ENCODE data around the gene ITIH1. TPM values are rescaled to one million over a fixed set of nuclear protein-coding genes. Genes with fewer than 3 reads are reported as not detected.

Gene ITIH1
- total RNA-seq, 1 experiment from 2014 or later = not detected

DNA sequence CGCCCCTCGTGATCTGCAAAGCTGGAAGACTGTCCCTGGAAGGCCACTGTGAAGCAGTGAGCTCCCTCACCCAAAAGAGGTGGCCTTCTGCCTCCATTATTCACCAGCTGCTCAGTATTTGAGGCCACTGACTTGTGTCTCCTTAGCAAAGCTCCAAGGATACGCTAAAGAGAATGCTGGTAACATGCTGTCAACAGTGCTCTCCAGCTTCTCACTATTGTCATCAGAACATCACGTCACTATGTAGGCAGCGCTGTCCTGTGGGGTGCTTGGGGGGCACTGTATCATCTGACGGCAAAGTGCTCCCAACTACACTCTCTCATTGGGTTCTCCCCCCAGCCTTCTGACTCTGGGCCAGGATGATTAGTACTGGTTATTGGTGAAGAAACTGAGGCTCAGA is 38.8 kb downstream of the ITIH1 start:
- no peak for ATAC-seq
- H3K27me3 ChIP-seq (ENCODE audit: low read length) = no peaks in the 10 kb centered on the region
- no peak overlapping the region for H3K9ac ChIP-seq (ENCODE audit: low read length)
- H3K27ac ChIP-seq (ENCODE audit: low read length) = no peak overlapping the region
- intact Hi-C loops (cut with micrococcal nuclease) = no loop called here
- no peaks in the 10 kb centered on the region for H3K9me3 ChIP-seq (ENCODE audit: low read length)
- no peaks in the 10 kb centered on the region for H3K9me2 ChIP-seq (replicated peaks; ENCODE audit: low read length)
- no peaks in the 10 kb centered on the region for H3K79me2 ChIP-seq (ENCODE audit: low read length)
- DNase-seq = no peak
- no peaks in the 10 kb centered on the region for H3K36me3 ChIP-seq (ENCODE audit: low read depth, low read length)
- no peak overlapping the region for H3K4me2 ChIP-seq (ENCODE audit: low read length)
- TF ChIP-seq, protein P1, sequence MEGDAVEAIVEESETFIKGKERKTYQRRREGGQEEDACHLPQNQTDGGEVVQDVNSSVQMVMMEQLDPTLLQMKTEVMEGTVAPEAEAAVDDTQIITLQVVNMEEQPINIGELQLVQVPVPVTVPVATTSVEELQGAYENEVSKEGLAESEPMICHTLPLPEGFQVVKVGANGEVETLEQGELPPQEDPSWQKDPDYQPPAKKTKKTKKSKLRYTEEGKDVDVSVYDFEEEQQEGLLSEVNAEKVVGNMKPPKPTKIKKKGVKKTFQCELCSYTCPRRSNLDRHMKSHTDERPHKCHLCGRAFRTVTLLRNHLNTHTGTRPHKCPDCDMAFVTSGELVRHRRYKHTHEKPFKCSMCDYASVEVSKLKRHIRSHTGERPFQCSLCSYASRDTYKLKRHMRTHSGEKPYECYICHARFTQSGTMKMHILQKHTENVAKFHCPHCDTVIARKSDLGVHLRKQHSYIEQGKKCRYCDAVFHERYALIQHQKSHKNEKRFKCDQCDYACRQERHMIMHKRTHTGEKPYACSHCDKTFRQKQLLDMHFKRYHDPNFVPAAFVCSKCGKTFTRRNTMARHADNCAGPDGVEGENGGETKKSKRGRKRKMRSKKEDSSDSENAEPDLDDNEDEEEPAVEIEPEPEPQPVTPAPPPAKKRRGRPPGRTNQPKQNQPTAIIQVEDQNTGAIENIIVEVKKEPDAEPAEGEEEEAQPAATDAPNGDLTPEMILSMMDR (conservative IDR thresholded peaks at IDR 0.05; ENCODE audit: low read depth, low read length) = no peak
- TF ChIP-seq EZH2 (IDR thresholded peaks at IDR 0.05; ENCODE audit: low read length, unreplicated experiment) = no peak
- TF ChIP-seq EZH2phosphoT487 (IDR thresholded peaks at IDR 0.05; ENCODE audit: borderline replicate concordance, low read length) = no peak
- CTCF ChIA-PET = no interaction called here
- H4K20me1 ChIP-seq (ENCODE audit: low read length) = no peaks in the 10 kb centered on the region
- H3K4me3 ChIP-seq (ENCODE audit: low read length) = no peak overlapping the region
- POLR2A ChIA-PET (ENCODE audit: unreplicated experiment) = no interaction called here
- no peak overlapping the region for H2AFZ ChIP-seq (ENCODE audit: low read length)
- no TSS peak for BruUV-seq (replicated peaks)
- no peaks in the 10 kb centered on the region for H3K4me1 ChIP-seq (ENCODE audit: insufficient read depth, low read length)
- no peaks in the 10 kb centered on the region for H3F3A ChIP-seq (ENCODE audit: low read length, unreplicated experiment)

DNA sequence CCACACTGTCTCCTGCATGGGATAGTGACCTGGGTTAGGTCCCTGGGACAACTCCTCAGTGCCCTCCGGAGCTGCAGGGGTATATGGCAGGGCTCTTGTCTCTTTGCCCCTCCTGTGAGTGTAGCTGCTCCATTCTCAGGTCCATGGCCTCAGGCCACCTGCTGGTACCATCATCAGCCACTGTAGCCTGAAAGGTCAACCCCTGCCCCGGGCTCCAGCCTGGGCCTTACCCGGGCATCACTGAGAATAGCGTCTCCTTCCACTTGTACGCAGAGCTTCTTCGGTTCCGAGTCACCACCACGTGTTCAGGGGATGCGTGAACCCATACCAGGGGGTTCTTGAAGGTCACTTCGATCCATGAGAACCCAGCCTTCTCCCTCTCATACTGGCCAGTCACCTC is 39.3 kb downstream of the ITIH1 start:
- no peak overlapping the region for H3K4me3 ChIP-seq (ENCODE audit: low read length)
- ChIA-PET CTCF (no interaction called here), POLR2A (ENCODE audit: unreplicated experiment) (no interaction called here)
- TF ChIP-seq EZH2 (IDR thresholded peaks at IDR 0.05; ENCODE audit: low read length, unreplicated experiment) (no peak), EZH2phosphoT487 (IDR thresholded peaks at IDR 0.05; ENCODE audit: borderline replicate concordance, low read length) (no peak)
- TF ChIP-seq, protein P1 (conservative IDR thresholded peaks at IDR 0.05; ENCODE audit: low read depth, low read length) = no peak
- no peak overlapping the region for H2AFZ ChIP-seq (ENCODE audit: low read length)
- BruUV-seq (replicated peaks) = no TSS peak
- no peak overlapping the region for H3K4me2 ChIP-seq (ENCODE audit: low read length)
- no peaks in the 10 kb centered on the region for H3K4me1 ChIP-seq (ENCODE audit: insufficient read depth, low read length)
- H3K36me3 ChIP-seq (ENCODE audit: low read depth, low read length) = no peaks in the 10 kb centered on the region
- H3K9me2 ChIP-seq (replicated peaks; ENCODE audit: low read length) = no peaks in the 10 kb centered on the region
- no peak for ATAC-seq
- H3K79me2 ChIP-seq (ENCODE audit: low read length) = no peaks in the 10 kb centered on the region
- no peaks in the 10 kb centered on the region for H4K20me1 ChIP-seq (ENCODE audit: low read length)
- intact Hi-C loops (cut with micrococcal nuclease) = no loop called here
- no peaks in the 10 kb centered on the region for H3F3A ChIP-seq (ENCODE audit: low read length, unreplicated experiment)
- no peak for DNase-seq
- H3K27me3 ChIP-seq (ENCODE audit: low read length) = no peaks in the 10 kb centered on the region
- no peak overlapping the region for H3K9ac ChIP-seq (ENCODE audit: low read length)
- no peak overlapping the region for H3K27ac ChIP-seq (ENCODE audit: low read length)
- H3K9me3 ChIP-seq (ENCODE audit: low read length) = no peaks in the 10 kb centered on the region

DNA sequence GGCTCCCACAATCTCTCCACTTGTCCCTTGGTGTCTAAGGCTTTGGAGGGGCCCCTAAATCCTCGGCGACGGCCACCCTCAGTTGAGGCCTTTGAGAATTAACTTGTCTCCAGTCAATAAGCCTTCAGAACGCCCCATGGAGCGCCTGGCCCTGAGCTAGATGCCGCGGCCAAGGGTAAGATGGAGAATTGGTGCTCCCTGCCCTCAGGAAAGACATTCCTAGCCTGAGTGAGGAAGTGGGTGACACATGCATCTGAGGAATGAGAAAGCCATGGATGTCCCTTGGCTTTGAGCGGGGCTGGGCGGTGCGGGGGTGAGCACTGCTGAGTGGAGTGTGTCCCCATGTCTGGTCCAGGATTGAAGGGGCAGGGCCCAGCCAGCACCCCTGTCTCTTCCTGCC is 39.8 kb downstream of the ITIH1 start:
- POLR2A ChIA-PET (ENCODE audit: unreplicated experiment) = no interaction called here
- Histone ChIP-seq H3K4me2 (ENCODE audit: low read length) (no peak overlapping the region), H3K27ac (ENCODE audit: low read length) (no peak overlapping the region), H4K20me1 (ENCODE audit: low read length) (no peaks in the 10 kb centered on the region), H3K27me3 (ENCODE audit: low read length) (no peaks in the 10 kb centered on the region), H3K9me2 (replicated peaks; ENCODE audit: low read length) (no peaks in the 10 kb centered on the region), H3K4me3 (ENCODE audit: low read length) (no peak overlapping the region), H2AFZ (ENCODE audit: low read length) (no peak overlapping the region), H3K4me1 (ENCODE audit: insufficient read depth, low read length) (no peaks in the 10 kb centered on the region), H3K36me3 (ENCODE audit: low read depth, low read length) (no peaks in the 10 kb centered on the region), H3K79me2 (ENCODE audit: low read length) (no peaks in the 10 kb centered on the region), H3F3A (ENCODE audit: low read length, unreplicated experiment) (no peaks in the 10 kb centered on the region), H3K9ac (ENCODE audit: low read length) (no peak overlapping the region), H3K9me3 (ENCODE audit: low read length) (no peaks in the 10 kb centered on the region)
- ATAC-seq (no peak), DNase-seq (no peak)
- CTCF ChIA-PET = no interaction called here
- BruUV-seq (replicated peaks) = no TSS peak
- TF ChIP-seq, protein P1 (conservative IDR thresholded peaks at IDR 0.05; ENCODE audit: low read depth, low read length) = no peak
- intact Hi-C loops (cut with micrococcal nuclease) = no loop called here

All from PC-3 (cell line).